T-cell (primary cell): Measurements from ENCODE around the gene COPS9. TPM values are rescaled to one million over a fixed set of nuclear protein-coding genes. Genes with fewer than 3 reads are reported as not detected.
A peak's percentile ranks its signal among the peaks of the same experiment; 100 is the strongest.

ENCODE experiments used
- ATAC-seq, 4 experiments: fragments of 200-7000 bp in 3 of 4; fragments of 150-1000 bp in 1 of 4; cut with Tn5 transposase; replicated peaks in 1 of 4; 1 replicate in 3 of 4; 2 replicates in 1 of 4; pipeline ENCODE4 v1.10.0; 2021; ENCODE audit warnings: moderate library complexity in 3 of 4, mild to moderate bottlenecking in 2 of 4, moderate number of reproducible peaks in 1 of 4
- CTCF ChIA-PET, 2 donors: fragments of 300-600 bp; sonication (Branson Sonifier 250); formaldehyde crosslinking; loops; one replicate each; lab custom pipeline; 2022; ENCODE audit warnings: antibody characterized with exemption in 2 of 2; lab: Charles Lee
- POLR2A ChIA-PET, 2 donors: fragments of 300-600 bp; sonication (Branson Sonifier 250); formaldehyde crosslinking; loops; one replicate each; lab custom pipeline; 2022; ENCODE audit warnings: antibody characterized with exemption in 2 of 2; lab: Charles Lee
- DNase-seq, 35 experiments: peaks; one replicate each; pipeline versions ENCODE4 v3.0.0 to v3.0.0-alpha.2; 2013 to 2023
- H3K27ac ChIP-seq: one replicate; pipeline ENCODE4 v1.5.1; 2013; ENCODE audit warnings: low read length
- H3K27me3 ChIP-seq, 2 experiments: replicated peaks in 1 of 2; 1 replicate in 1 of 2; 2 replicates in 1 of 2; pipeline versions ENCODE4 v1.6.1 to v1.7.0; 2013; ENCODE audit warnings: low read length in 1 of 2, mixed read lengths in 1 of 2; ENCODE audit not compliant: control insufficient read depth in 2 of 2, insufficient read depth in 2 of 2; ENCODE audit errors: extremely low read depth in 1 of 2
- H3K36me3 ChIP-seq, 2 donors: 1 replicate in 1 of 2; 2 replicates in 1 of 2; pipeline versions ENCODE4 v1.6.1 to v1.7.0; 2013; ENCODE audit warnings: low read length in 1 of 2; ENCODE audit not compliant: control insufficient read depth in 2 of 2, insufficient read depth in 1 of 2; ENCODE audit errors: extremely low read depth in 1 of 2
- H3K4me1 ChIP-seq, 2 experiments: 1 replicate in 1 of 2; 2 replicates in 1 of 2; pipeline versions ENCODE4 v1.6.1 to v1.7.0; 2013; ENCODE audit warnings: low read length in 2 of 2, mixed read lengths in 1 of 2; ENCODE audit not compliant: insufficient read depth in 2 of 2, control insufficient read depth in 1 of 2; ENCODE audit errors: extremely low read depth in 1 of 2
- H3K4me3 ChIP-seq, 2 donors: 1 replicate in 1 of 2; 2 replicates in 1 of 2; pipeline versions ENCODE4 v1.5.1 to v1.7.0; 2013; ENCODE audit warnings: mild to moderate bottlenecking in 2 of 2, low read length in 1 of 2, moderate library complexity in 1 of 2; ENCODE audit not compliant: control insufficient read depth in 1 of 2; ENCODE audit errors: extremely low read depth in 1 of 2
- H3K9me3 ChIP-seq: 2 replicates; pipeline ENCODE4 v1.7.0; 2013
- H3K27ac Mint-ChIP-seq, 2 donors: one replicate each; pipeline ENCODE4 v1.8.0; 2020 to 2021; ENCODE audit warnings: mild to moderate bottlenecking in 2 of 2, mixed read lengths in 2 of 2
- H3K27me3 Mint-ChIP-seq, 2 donors: one replicate each; pipeline ENCODE4 v1.8.0; 2021 to 2022; ENCODE audit warnings: mixed read lengths in 2 of 2
- H3K36me3 Mint-ChIP-seq: one replicate; pipeline ENCODE4 v1.8.0; 2021; ENCODE audit warnings: mixed read lengths
- H3K4me1 Mint-ChIP-seq, 3 donors: one replicate each; pipeline ENCODE4 v1.8.0; 2020 to 2022; ENCODE audit warnings: mixed read lengths in 3 of 3, mild to moderate bottlenecking in 1 of 3
- H3K4me3 Mint-ChIP-seq, 3 donors: one replicate each; pipeline ENCODE4 v1.8.0; 2020 to 2022; ENCODE audit warnings: mild to moderate bottlenecking in 3 of 3, mixed read lengths in 3 of 3, moderate library complexity in 3 of 3
- H3K9me3 Mint-ChIP-seq, 3 donors: one replicate each; pipeline ENCODE4 v1.8.0; 2020 to 2022; ENCODE audit warnings: mixed read lengths in 3 of 3
- WGBS: methylation state at CpG from one replicate; pipeline ENCODE4 v1.1.5; 2013; ENCODE audit warnings: missing lambda C conversion rate; ENCODE audit not compliant: insufficient coverage; 5-methylcytosine and 5-hydroxymethylcytosine counted together
- total RNA-seq, 35 experiments: library from RNA in 6 of 35; stranded (reverse) in 6 of 35; fragments of 120-200 nt in 1 of 35; gene quantifications; one replicate each; pipeline versions ENCODE4 v1.2.1 to v1.2.4 and lab custom pipeline; 2013 to 2026

Gene COPS9
- total RNA-seq, 5 donors from 2014 or later (not counting 1 experiment from before 2014, with no cell fraction given): 66.3 to 96.2 (median 85.4) TPM

DNA sequence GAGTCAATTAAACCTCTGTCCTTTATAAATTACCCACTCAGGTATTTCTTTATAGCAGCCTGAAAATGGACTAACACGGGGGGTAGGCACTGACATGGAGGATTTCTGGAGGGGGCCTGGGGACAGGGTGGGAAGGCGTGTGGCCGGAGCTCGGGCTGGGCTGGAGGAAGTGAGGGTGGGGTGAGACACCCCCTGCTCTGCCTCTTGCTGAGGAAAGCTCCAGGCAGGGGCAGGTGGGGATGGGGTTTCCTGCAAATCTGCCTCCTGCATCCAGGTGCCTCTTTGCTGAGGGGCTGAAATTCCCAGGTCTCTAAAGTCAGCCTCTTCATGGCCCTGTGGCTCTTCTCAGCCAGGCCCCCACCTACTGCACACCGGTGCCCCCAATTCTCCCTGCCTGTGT, 30.1 kb upstream of the COPS9 start:
- POLR2A ChIA-PET: no interaction called here

DNA sequence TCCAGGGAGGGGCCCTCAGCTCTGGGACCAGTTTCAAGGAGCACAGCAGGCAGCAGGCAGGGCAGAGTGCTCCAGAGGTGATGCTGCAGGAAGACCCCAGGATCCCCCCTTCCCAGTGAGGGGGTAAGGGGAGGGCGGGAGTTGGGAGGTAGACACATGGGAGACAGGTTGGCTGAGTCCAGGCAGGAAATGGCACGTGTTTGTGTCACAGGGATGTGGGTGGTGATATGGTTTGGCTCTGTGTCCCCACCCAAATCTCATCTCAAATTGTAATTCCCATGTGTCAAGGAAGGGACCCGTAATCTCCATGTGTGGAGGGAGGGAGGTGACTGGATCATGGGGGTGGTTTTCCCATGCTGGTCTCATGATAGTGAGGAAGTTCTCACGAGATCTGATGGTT, 29.6 kb upstream of the COPS9 start:
- Histone ChIP-seq H3K4me1 (no peaks in the 10 kb centered on the region), H3K4me3 (no peak overlapping the region), H3K27me3 (peaks cover 0 to 67% of the 10 kb centered on the region in 2 experiments), H3K9me3 (no peaks in the 10 kb centered on the region), H3K36me3 (no peaks in the 10 kb centered on the region), H3K27ac (no peak overlapping the region)
- no peak overlapping the region for H3K27ac Mint-ChIP-seq
- ChIA-PET CTCF (no interaction called here), POLR2A (no interaction called here)
- no peaks in the 10 kb centered on the region for H3K36me3 Mint-ChIP-seq
- H3K27me3 Mint-ChIP-seq: peaks cover 4 to 24% of the 10 kb centered on the region in 2 donors
- WGBS: no CpG with 5 or more reads among the region's 4 CpGs
- H3K4me1 Mint-ChIP-seq: no peaks in the 10 kb centered on the region
- DNase-seq (no peak), ATAC-seq (no peak)
- no peak overlapping the region for H3K4me3 Mint-ChIP-seq
- H3K9me3 Mint-ChIP-seq: peaks cover 0 to 6% (median 0%) of the 10 kb centered on the region in 3 donors

More for the DNA sequence above, 30.1 kb upstream of the COPS9 start:
- H3K36me3 ChIP-seq: no peaks in the 10 kb centered on the region
- H3K27ac ChIP-seq: no peak overlapping the region
- H3K9me3 ChIP-seq: no peaks in the 10 kb centered on the region
- Mint-ChIP-seq H3K27me3 (peaks cover 4 to 23% of the 10 kb centered on the region in 2 donors), H3K4me1 (no peaks in the 10 kb centered on the region), H3K27ac (no peak overlapping the region), H3K4me3 (no peak overlapping the region), H3K9me3 (peaks cover 0 to 6% (median 0%) of the 10 kb centered on the region in 3 donors), H3K36me3 (no peaks in the 10 kb centered on the region)
- DNase-seq (no peak), ATAC-seq (no peak)
- 68% methylated on average over 3 of the region's 5 CpGs for WGBS
- peaks cover 0 to 64% of the 10 kb centered on the region in 2 experiments for H3K27me3 ChIP-seq
- H3K4me1 ChIP-seq: no peaks in the 10 kb centered on the region
- CTCF ChIA-PET: no interaction called here
- H3K4me3 ChIP-seq: no peak overlapping the region

DNA sequence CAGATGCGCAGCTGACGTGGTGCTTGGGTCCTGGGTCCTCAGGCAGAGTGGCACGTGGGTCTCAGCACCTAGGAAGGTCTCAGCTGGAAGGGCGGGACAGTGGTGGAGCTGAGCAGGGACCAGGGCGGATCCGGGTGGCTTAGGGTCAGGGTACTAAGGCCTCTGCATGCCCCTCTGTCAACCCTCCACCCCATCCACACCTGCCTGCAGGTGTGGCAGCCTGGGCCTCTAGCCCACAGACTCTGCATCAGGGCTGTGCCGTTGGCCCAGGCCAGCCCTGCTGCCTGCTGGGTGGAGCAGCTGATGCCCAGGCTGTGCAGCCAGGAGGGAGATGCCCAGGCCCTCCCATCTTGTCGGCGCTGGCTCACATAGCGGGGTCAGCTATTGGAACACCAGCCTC, 28.9 kb upstream of the COPS9 start:
- no peaks in the 10 kb centered on the region for H3K9me3 ChIP-seq
- Mint-ChIP-seq H3K4me3 (no peak overlapping the region), H3K27ac (no peak overlapping the region), H3K36me3 (no peaks in the 10 kb centered on the region), H3K27me3 (peaks cover 4 to 23% of the 10 kb centered on the region in 2 donors), H3K4me1 (no peaks in the 10 kb centered on the region), H3K9me3 (peaks cover 0 to 6% (median 0%) of the 10 kb centered on the region in 3 donors)
- no peaks in the 10 kb centered on the region for H3K4me1 ChIP-seq
- ATAC-seq (no peak), DNase-seq (no peak)
- WGBS: 93% methylated on average over 7 of the region's 10 CpGs
- H3K27ac ChIP-seq: no peak overlapping the region
- peaks cover 0 to 67% of the 10 kb centered on the region in 2 experiments for H3K27me3 ChIP-seq
- no peak overlapping the region for H3K4me3 ChIP-seq
- H3K36me3 ChIP-seq: no peaks in the 10 kb centered on the region
- POLR2A ChIA-PET: no interaction called here
- CTCF ChIA-PET: interaction anchor here in 1 of 2 donors (0.6 kb wide), 1 partner anchor 92 kb away, joined by 4 read pairs; no protein-coding TSS in a partner anchor

DNA sequence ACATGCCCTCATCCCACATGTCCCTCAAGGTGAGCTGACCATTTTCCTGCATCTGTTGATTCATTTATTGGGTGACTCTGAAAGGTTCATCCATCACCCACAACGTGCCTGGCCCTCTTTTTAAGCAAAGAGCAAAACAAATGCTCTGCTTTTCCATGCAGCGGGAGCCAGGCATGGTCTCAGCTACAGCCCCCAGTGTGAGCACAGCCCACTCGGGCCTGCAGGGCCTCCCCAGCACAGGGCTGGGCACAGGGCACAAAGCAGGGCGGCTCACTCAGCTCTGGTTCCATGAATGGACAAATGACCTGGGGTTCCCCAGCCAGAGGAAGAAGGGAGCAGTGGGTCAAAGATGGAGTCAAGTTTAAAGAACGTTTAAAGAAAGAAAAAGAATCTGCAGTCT, 28.5 kb upstream of the COPS9 start:
- POLR2A ChIA-PET: no interaction called here
- H3K4me3 Mint-ChIP-seq: no peak overlapping the region
- H3K27me3 ChIP-seq: peaks cover 0 to 63% of the 10 kb centered on the region in 2 experiments
- no peak overlapping the region for H3K4me3 ChIP-seq
- no peaks in the 10 kb centered on the region for H3K36me3 Mint-ChIP-seq
- H3K4me1 ChIP-seq: no peaks in the 10 kb centered on the region
- WGBS: 67% methylated on average over 4 of the region's 5 CpGs
- H3K27ac ChIP-seq: no peak overlapping the region
- H3K36me3 ChIP-seq: no peaks in the 10 kb centered on the region
- H3K9me3 Mint-ChIP-seq: peaks cover 0 to 6% (median 0%) of the 10 kb centered on the region in 3 donors
- H3K27me3 Mint-ChIP-seq: peaks cover 4 to 20% of the 10 kb centered on the region in 2 donors
- no peaks in the 10 kb centered on the region for H3K9me3 ChIP-seq
- H3K4me1 Mint-ChIP-seq: no peaks in the 10 kb centered on the region
- CTCF ChIA-PET: interaction anchor here in 1 of 2 donors (0.6 kb wide), 1 partner anchor 92 kb away, joined by 4 read pairs; no protein-coding TSS in a partner anchor
- DNase-seq: no peak
- no peak for ATAC-seq
- peak overlapping the region in 1 of 2 donors; percentile 2 for H3K27ac Mint-ChIP-seq

DNA sequence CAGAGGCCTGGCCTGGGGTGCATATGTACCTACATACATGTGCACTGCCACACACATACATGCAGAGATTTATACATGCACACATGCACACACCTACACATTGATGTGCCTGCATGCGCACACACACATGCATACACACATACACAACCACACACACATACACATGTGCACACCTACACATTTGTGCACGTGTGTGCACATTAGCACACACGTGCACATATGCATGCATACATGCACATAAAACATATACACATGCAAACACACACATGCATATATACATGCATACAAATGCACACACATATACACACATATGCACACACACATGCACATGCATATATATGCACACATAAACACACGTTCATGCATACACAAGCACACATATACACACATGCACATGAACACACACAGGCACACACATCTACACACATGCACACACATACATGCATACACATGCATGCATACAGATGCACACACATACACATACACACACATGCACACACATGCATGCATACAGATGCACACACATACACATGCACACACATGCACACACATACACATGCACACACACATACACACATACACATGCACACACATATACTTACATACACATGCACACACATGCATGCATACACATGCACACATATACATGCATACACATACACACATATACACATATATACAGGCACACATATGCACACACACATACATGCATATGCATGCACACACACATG, 27.9 kb upstream of the COPS9 start:
- H3K9me3 ChIP-seq: no peaks in the 10 kb centered on the region
- H3K4me3 Mint-ChIP-seq: no peak overlapping the region
- CTCF ChIA-PET: interaction anchor here in 1 of 2 donors (0.6 kb wide), 1 partner anchor 91 kb away, joined by 4 read pairs; no protein-coding TSS in a partner anchor
- H3K4me3 ChIP-seq: no peak overlapping the region
- H3K27me3 ChIP-seq: peaks cover 0 to 57% of the 10 kb centered on the region in 2 experiments
- no peaks in the 10 kb centered on the region for H3K4me1 Mint-ChIP-seq
- H3K27ac Mint-ChIP-seq: no peak overlapping the region
- peaks cover 4 to 18% of the 10 kb centered on the region in 2 donors for H3K27me3 Mint-ChIP-seq
- H3K9me3 Mint-ChIP-seq: peaks cover 0 to 6% (median 0%) of the 10 kb centered on the region in 3 donors
- no peak overlapping the region for H3K27ac ChIP-seq
- whole genome bisulfite sequencing: 91% methylated on average over 4 of the region's 4 CpGs
- POLR2A ChIA-PET: no interaction called here
- H3K4me1 ChIP-seq: no peaks in the 10 kb centered on the region
- H3K36me3 Mint-ChIP-seq: no peaks in the 10 kb centered on the region
- no peak for ATAC-seq
- DNase-seq: no peak
- no peaks in the 10 kb centered on the region for H3K36me3 ChIP-seq

DNA sequence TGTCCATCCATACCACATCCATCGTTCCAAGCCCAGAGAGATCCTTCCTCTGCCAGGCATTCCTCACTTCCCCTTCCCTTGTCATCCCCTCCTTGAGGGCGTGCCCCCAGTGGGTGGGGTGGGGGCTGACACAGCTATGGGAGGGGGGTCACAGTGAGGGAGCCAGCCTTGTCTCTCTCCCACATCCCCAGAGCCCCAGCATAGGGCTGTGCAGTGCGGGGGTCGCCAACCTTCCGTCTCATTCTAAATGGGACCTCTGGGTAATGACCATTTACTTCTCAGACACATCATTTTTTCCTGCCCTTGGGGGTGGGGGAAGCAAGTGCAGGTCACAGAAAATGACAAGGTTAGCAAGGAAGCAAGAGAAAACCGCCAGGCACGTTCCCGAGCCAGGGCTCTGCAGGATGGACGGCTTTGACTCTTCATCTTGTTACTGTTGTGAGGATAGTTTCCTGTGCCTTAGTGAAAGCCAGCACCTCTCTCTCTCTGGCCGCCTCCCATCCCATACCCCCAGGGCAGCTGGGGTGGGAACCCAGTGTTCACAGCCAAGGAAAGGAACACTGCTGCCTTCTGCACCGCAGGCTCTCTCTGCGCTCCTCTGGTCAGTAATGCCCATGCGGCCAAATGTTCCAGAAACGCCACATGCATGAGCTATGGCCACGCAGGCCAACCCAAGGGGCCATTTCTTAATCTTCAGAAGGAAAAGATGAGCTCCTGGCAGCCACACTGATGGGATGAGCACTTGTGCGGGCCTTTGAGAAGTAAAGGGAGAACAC, 27.0 kb upstream of the COPS9 start:
- Histone ChIP-seq H3K27me3 (peaks cover 0 to 54% of the 10 kb centered on the region in 2 experiments), H3K27ac (no peak overlapping the region), H3K4me1 (no peaks in the 10 kb centered on the region), H3K9me3 (no peaks in the 10 kb centered on the region), H3K36me3 (no peaks in the 10 kb centered on the region), H3K4me3 (no peak overlapping the region)
- no peak for ATAC-seq
- CTCF ChIA-PET: no interaction called here
- no peak overlapping the region for H3K4me3 Mint-ChIP-seq
- no peak overlapping the region for H3K27ac Mint-ChIP-seq
- no peak for DNase-seq
- WGBS: 86% methylated on average over 6 of the region's 16 CpGs
- peaks cover 0 to 6% (median 0%) of the 10 kb centered on the region in 3 donors for H3K9me3 Mint-ChIP-seq
- no peaks in the 10 kb centered on the region for H3K4me1 Mint-ChIP-seq
- POLR2A ChIA-PET: no interaction called here
- peaks cover 4 to 15% of the 10 kb centered on the region in 2 donors for H3K27me3 Mint-ChIP-seq
- no peaks in the 10 kb centered on the region for H3K36me3 Mint-ChIP-seq
